ENCODE results near the gene SHISA7. TPM values are rescaled to one million over a fixed set of nuclear protein-coding genes. Genes with fewer than 3 reads are reported as not detected.
A peak's percentile ranks its signal among the peaks of the same experiment; 100 is the strongest.

The SHISA7 gene
- total and polyA plus RNA-seq, 10 donors = 0.03 to 0.27 TPM; not detected in 8

GRCh38 chr19:55477905-55478304 lies 34.8 kb upstream of the SHISA7 start:
- Histone ChIP-seq H3K27ac (peak overlapping the region in 1 of 8 donors; percentile 97), H3K27me3 (replicated peaks in 1 of 7) (no peaks in the 10 kb centered on the region), H3K4me1 (peaks cover 3 to 51% (median 26%) of the 10 kb centered on the region in 6 donors), H3K4me3 (peak overlapping the region in 4 of 8 donors; percentile 58 to 85 (median 61)), H3K36me3 (peaks cover 0 to 27% (median 19%) of the 10 kb centered on the region in 6 donors), H3K9me3 (no peaks in the 10 kb centered on the region)
- no peak for DNase-seq
- TF ChIP-seq POLR2AphosphoS5 (IDR thresholded peaks at IDR 0.05) = no peak
- no peak for TF ChIP-seq POLR2A (IDR thresholded peaks at IDR 0.05)
- TF ChIP-seq, protein P1, sequence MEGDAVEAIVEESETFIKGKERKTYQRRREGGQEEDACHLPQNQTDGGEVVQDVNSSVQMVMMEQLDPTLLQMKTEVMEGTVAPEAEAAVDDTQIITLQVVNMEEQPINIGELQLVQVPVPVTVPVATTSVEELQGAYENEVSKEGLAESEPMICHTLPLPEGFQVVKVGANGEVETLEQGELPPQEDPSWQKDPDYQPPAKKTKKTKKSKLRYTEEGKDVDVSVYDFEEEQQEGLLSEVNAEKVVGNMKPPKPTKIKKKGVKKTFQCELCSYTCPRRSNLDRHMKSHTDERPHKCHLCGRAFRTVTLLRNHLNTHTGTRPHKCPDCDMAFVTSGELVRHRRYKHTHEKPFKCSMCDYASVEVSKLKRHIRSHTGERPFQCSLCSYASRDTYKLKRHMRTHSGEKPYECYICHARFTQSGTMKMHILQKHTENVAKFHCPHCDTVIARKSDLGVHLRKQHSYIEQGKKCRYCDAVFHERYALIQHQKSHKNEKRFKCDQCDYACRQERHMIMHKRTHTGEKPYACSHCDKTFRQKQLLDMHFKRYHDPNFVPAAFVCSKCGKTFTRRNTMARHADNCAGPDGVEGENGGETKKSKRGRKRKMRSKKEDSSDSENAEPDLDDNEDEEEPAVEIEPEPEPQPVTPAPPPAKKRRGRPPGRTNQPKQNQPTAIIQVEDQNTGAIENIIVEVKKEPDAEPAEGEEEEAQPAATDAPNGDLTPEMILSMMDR (IDR thresholded peaks at IDR 0.05 in 8 of 11, conservative IDR thresholded peaks at IDR 0.05 in 3 of 11) = no peak
- intact Hi-C loops (cut with DNase I; ENCODE audit: low total_unique reads) = no loop called here
- WGBS, 5 donors = 90 to 97% (median 91%) methylated on average over 13 of the region's 13 CpGs

DNA sequence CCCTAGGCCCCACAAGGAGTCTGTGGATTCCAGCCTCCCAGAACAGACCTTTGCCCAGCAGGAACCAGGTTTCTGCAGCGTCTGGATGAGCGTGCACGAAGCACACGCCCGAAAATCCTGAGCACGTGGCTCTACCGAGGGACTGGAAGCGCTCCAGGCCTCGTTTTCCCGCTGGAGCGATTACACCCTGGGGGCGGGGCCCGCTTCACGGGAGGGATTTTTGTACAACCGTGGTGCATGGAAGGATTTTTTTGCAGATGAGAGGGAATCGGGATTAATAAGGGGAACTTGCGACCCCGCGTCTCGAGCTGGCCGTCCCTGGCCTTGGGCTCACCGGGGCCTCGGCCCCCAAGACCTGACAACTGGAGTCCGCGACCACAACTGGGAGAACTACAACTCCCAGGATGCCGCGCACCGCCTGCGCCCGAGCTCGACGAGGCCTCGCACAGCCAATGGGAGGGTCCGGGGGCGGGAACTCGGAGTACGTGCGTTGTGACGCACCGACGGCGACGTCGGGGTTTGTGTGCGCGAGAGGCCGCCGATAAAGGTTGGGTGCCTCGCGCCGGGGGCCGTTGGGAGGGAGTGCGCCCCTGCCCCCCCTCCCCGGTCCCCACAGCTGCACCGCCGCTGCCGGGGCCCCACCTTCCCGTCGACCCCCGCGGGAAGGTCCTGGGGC lies 33.1 kb upstream of the SHISA7 start, which contains the start of gene ZNF628:
ZNF628 (plus strand) TSS at position 518 of the 676 bp plus-strand sequence. CDS start 3,294 bp downstream, outside the sequence.
- intact Hi-C loops (cut with DNase I; ENCODE audit: low total_unique reads) = no loop called here
- H3K36me3 ChIP-seq = peaks cover 0 to 10% (median 4%) of the 10 kb centered on the region in 6 donors
- WGBS, 5 donors = 1 to 4% (median 1%) methylated on average over 23 to 61 of the region's 61 CpGs
- H3K27ac ChIP-seq = peak within 1 kb of the TSS; percentile 76 to 99 (median 97)
- DNase-seq = peak; percentile 99
- H3K27me3 ChIP-seq (replicated peaks in 1 of 7) = no peaks in the 10 kb centered on the region
- H3K4me1 ChIP-seq = peaks cover 3 to 50% (median 25%) of the 10 kb centered on the region in 6 donors
- H3K9me3 ChIP-seq = no peaks in the 10 kb centered on the region
- H3K4me3 ChIP-seq = peak within 1 kb of the TSS; percentile 50 to 85 (median 59)
- TF ChIP-seq POLR2AphosphoS5 (IDR thresholded peaks at IDR 0.05) (peak; percentile 97 to 99 (median 98)), POLR2A (IDR thresholded peaks at IDR 0.05) (peak; percentile 33 to 77 (median 34))
- TF ChIP-seq, protein P1 (IDR thresholded peaks at IDR 0.05 in 8 of 11, conservative IDR thresholded peaks at IDR 0.05 in 3 of 11) = peak in 1 of 11 experiments; percentile 25

- no peak for TF ChIP-seq POLR2A (IDR thresholded peaks at IDR 0.05)
- TF ChIP-seq POLR2AphosphoS5 (IDR thresholded peaks at IDR 0.05) = no peak
- TF ChIP-seq, protein P1 (IDR thresholded peaks at IDR 0.05 in 8 of 11, conservative IDR thresholded peaks at IDR 0.05 in 3 of 11) = no peak
- H3K27me3 ChIP-seq (replicated peaks in 1 of 7) = no peaks in the 10 kb centered on the region
- 91 to 93% (median 92%) methylated on average over 18 to 19 of the region's 19 CpGs for WGBS, 5 donors
- H3K36me3 ChIP-seq = no peaks in the 10 kb centered on the region
- peak overlapping the region in 5 of 8 donors; percentile 36 to 64 (median 56) for H3K27ac ChIP-seq
- no peak for DNase-seq
- intact Hi-C loops (cut with DNase I; ENCODE audit: low total_unique reads) = no loop called here
- no peak overlapping the region for H3K4me3 ChIP-seq
- peaks cover 3 to 47% (median 25%) of the 10 kb centered on the region in 6 donors for H3K4me1 ChIP-seq
- no peaks in the 10 kb centered on the region for H3K9me3 ChIP-seq
Observed at GRCh38 chr19:55474269-55475265, 31.5 kb upstream of the SHISA7 start.

Measured in spleen (tissue), 11 donors.